Mononuclear cell (primary cell): ENCODE results near the gene POLR1H. TPM values are rescaled to one million over a fixed set of nuclear protein-coding genes. Genes with fewer than 3 reads are reported as not detected.
"Not testable (repeated sequence)": the region's sequence is repeated elsewhere in the genome, so short reads cannot be mapped to it uniquely, and the experiment has no call there.

Source experiments
- H3K27me3 ChIP-seq: 2 replicates; pipeline ENCODE4 v1.6.0; 2011; ENCODE audit warnings: low read length, control low read depth; ENCODE audit not compliant: insufficient read depth
- H3K4me1 ChIP-seq: 2 replicates; pipeline ENCODE4 v1.5.1; 2011; ENCODE audit warnings: mild to moderate bottlenecking, low read length, control low read depth; ENCODE audit not compliant: insufficient read depth
- H3K4me3 ChIP-seq: 2 replicates; pipeline ENCODE4 v1.5.1; 2011; ENCODE audit warnings: mild to moderate bottlenecking, low read length, moderate library complexity
- H3K9me3 ChIP-seq: 2 replicates; pipeline ENCODE4 v1.5.1; 2011; ENCODE audit warnings: low read depth, mild to moderate bottlenecking, control low read depth, low read length
- total RNA-seq: library from RNA; depleted of rRNA; stranded (reverse); fragments of >200 nt; gene quantifications from one replicate; pipeline ENCODE4 v1.2.3, GENCODE V29; 2012

The POLR1H gene
- total RNA-seq, result 11.4 TPM

DNA sequence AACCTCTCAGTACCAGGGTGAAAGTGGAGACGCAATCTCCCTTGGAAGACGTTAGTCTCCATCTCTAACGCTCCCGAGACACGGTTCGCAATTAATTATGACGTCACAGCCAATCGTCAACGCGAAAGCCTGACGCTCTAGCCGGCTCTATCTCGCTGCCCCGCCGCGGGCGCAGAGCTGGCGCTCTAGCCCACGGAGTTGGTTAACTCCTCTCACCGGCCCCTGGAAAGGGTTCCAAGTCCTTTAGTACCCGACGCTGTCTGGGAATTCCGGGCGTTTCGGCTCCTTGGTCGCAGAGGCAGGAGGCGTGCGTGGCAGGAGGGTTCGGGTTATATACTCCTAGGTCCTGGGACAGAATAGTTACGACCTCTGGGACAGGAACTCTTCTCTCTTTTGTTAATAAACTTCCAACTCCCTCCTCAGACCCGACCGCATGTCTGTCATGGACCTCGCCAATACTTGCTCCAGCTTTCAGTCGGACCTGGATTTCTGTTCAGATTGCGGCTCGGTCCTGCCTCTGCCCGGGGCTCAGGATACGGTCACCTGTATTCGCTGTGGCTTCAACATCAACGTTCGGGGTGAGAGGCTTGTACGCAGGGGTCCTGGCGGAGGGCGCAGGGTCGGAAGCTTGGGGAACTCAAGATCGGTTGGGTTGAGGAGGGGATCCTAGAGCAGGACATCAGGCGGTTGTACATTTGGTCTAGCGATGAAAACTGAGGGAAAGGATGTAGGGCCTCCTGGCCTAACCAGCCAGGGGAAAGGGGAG, at the start of gene POLR1H:
Gene POLR1H, plus strand, starts transcription at position 174 of the 766 bp plus-strand sequence. Its CDS starts 260 bp downstream, at position 434.
- Histone ChIP-seq H3K4me1 (peaks cover 31% of the 10 kb centered on the region), H3K4me3 (peak within 1 kb of the TSS; percentile 79), H3K27me3 (no peaks in the 10 kb centered on the region), H3K9me3 (no peaks in the 10 kb centered on the region)

DNA sequence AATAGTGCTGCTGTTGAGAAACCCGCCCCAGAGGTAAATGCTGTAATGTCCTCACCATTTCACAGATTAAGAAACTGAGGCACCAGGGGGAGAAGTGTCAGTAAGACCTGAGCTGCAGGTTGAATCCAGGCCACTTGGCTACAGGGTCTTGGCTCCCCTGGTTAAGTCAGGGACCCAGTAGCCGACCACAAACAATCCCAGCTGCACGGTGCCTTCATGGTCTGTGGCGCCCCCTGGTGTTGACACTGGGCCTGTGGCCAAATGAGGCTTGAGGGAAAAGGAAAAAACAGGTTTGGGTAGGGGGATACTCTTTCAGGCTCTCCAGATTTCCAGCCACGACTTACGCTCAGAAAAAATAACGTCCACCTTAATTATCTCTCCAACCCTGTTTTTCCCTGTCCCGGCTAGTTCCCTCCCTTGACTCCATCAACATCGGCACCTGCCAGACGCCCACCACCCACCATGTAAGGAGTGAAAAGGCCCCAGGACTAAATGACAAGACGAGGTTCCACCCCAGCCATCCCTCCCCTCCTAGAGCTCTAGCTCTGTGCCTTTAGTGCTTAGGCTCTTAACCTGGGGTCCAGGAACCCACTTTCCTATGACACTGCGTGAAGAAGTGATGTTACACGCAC, 47.7 kb upstream of the POLR1H start:
- no peaks in the 10 kb centered on the region for H3K9me3 ChIP-seq
- no peaks in the 10 kb centered on the region for H3K4me1 ChIP-seq
- H3K27me3 ChIP-seq, result no peaks in the 10 kb centered on the region
- no peak overlapping the region for H3K4me3 ChIP-seq

- Histone ChIP-seq H3K4me1 (peaks cover 11% of the 10 kb centered on the region), H3K4me3 (no peak overlapping the region), H3K9me3 (no peaks in the 10 kb centered on the region), H3K27me3 (no peaks in the 10 kb centered on the region)
Measured at GRCh38 chr6:30019819-30020218, 41.2 kb upstream of the POLR1H start.

DNA sequence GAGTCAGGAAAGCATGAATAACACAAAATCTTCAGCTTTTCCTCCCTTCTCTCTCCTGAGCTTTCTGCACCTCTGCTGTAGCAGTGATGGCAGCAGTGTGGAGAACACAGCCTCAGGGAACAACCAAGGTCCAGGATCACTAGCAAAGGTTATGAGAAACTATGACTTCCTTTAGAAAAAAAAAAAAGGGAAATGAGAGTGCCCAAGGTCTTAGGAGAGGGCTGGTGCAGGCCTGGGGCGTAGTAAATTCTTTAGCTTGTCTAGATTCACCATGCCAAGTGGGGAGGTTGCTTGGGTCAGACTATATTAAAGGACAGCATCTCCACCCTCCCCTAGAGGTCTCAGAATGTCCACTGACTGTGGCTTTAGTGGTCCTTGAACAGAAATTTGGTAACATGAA, 40.4 kb upstream of the POLR1H start:
- H3K4me3 ChIP-seq, result no peak overlapping the region
- H3K4me1 ChIP-seq, result peaks cover 11% of the 10 kb centered on the region
- H3K27me3 ChIP-seq, result no peaks in the 10 kb centered on the region
- no peaks in the 10 kb centered on the region for H3K9me3 ChIP-seq

- Histone ChIP-seq H3K4me1 (peaks cover 11% of the 10 kb centered on the region), H3K27me3 (no peaks in the 10 kb centered on the region), H3K4me3 (no peak overlapping the region), H3K9me3 (no peaks in the 10 kb centered on the region)
Measured at GRCh38 chr6:30022189-30022588, 38.9 kb upstream of the POLR1H start.

- H3K4me3 ChIP-seq, H3K9me3 ChIP-seq, H3K27me3 ChIP-seq: not testable (repeated sequence)
- peaks cover 11% of the 10 kb centered on the region for H3K4me1 ChIP-seq
Measured at GRCh38 chr6:30022712-30023111, 38.4 kb upstream of the POLR1H start.

GRCh38 chr6:30025186-30025585, 35.9 kb upstream of the POLR1H start:
- Histone ChIP-seq H3K9me3 (no peaks in the 10 kb centered on the region), H3K4me3 (no peak overlapping the region), H3K27me3 (no peaks in the 10 kb centered on the region), H3K4me1 (peaks cover 9% of the 10 kb centered on the region)

DNA sequence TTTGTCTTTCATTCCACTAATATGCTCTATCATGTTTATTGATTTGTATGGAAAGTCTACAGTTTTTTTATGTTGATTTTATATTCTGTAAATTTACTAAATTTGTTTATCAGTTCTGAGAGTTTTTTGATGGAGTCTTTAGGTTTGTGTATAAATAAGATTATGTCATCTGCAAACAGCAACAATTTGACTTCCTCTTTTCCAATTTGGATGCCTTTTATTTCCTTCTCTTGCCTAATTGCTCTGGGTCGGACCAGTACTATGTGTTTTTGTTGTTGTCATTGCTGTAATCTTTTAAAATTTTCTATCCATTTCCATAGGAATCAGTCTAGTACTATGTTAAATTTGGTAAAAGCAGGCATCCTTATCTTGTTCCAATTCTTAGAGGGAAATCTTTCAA, 31.5 kb upstream of the POLR1H start:
- Histone ChIP-seq H3K27me3 (no peaks in the 10 kb centered on the region), H3K4me1 (peaks cover 12% of the 10 kb centered on the region), H3K9me3 (no peaks in the 10 kb centered on the region), H3K4me3 (no peak overlapping the region)

- no peaks in the 10 kb centered on the region for H3K9me3 ChIP-seq
- no peaks in the 10 kb centered on the region for H3K27me3 ChIP-seq
- H3K4me1 ChIP-seq, result peaks cover 16% of the 10 kb centered on the region
- no peak overlapping the region for H3K4me3 ChIP-seq
Measured at GRCh38 chr6:30031381-30031780, 29.7 kb upstream of the POLR1H start.

GRCh38 chr6:30033440-30033839, 27.6 kb upstream of the POLR1H start:
- not testable (repeated sequence) for H3K4me3 ChIP-seq, H3K27me3 ChIP-seq, H3K9me3 ChIP-seq
- H3K4me1 ChIP-seq, result peaks cover 16% of the 10 kb centered on the region

- H3K4me3 ChIP-seq, result no peak overlapping the region
- H3K9me3 ChIP-seq, result no peaks in the 10 kb centered on the region
- peaks cover 16% of the 10 kb centered on the region for H3K4me1 ChIP-seq
- H3K27me3 ChIP-seq, result no peaks in the 10 kb centered on the region
Measured at GRCh38 chr6:30035784-30036183, 25.3 kb upstream of the POLR1H start.

GRCh38 chr6:30037182-30037788, 23.8 kb upstream of the POLR1H start:
- no peak overlapping the region for H3K4me3 ChIP-seq
- H3K27me3 ChIP-seq, result no peaks in the 10 kb centered on the region
- H3K9me3 ChIP-seq, result no peaks in the 10 kb centered on the region
- peaks cover 16% of the 10 kb centered on the region for H3K4me1 ChIP-seq

GRCh38 chr6:30041221-30041620, 19.8 kb upstream of the POLR1H start:
- H3K4me3 ChIP-seq, result no peak overlapping the region
- no peaks in the 10 kb centered on the region for H3K9me3 ChIP-seq
- no peaks in the 10 kb centered on the region for H3K27me3 ChIP-seq
- H3K4me1 ChIP-seq, result no peaks in the 10 kb centered on the region

GRCh38 chr6:30041821-30042220, 19.2 kb upstream of the POLR1H start:
- Histone ChIP-seq H3K4me1 (peaks cover under 1% of the 10 kb centered on the region), H3K4me3 (no peak overlapping the region), H3K9me3 (no peaks in the 10 kb centered on the region), H3K27me3 (no peaks in the 10 kb centered on the region)

- Histone ChIP-seq H3K4me3 (no peak overlapping the region), H3K4me1 (peaks cover 7% of the 10 kb centered on the region), H3K27me3 (no peaks in the 10 kb centered on the region), H3K9me3 (no peaks in the 10 kb centered on the region)
Measured at GRCh38 chr6:30042476-30042875, 18.6 kb upstream of the POLR1H start.
